ENCODE results near the gene NPM3. TPM values are rescaled to one million over a fixed set of nuclear protein-coding genes. Genes with fewer than 3 reads are reported as not detected.

NPM3 gene
- total and polyA plus RNA-seq, 8 donors = 30.7 to 54.9 (median 51.2) TPM

DNA sequence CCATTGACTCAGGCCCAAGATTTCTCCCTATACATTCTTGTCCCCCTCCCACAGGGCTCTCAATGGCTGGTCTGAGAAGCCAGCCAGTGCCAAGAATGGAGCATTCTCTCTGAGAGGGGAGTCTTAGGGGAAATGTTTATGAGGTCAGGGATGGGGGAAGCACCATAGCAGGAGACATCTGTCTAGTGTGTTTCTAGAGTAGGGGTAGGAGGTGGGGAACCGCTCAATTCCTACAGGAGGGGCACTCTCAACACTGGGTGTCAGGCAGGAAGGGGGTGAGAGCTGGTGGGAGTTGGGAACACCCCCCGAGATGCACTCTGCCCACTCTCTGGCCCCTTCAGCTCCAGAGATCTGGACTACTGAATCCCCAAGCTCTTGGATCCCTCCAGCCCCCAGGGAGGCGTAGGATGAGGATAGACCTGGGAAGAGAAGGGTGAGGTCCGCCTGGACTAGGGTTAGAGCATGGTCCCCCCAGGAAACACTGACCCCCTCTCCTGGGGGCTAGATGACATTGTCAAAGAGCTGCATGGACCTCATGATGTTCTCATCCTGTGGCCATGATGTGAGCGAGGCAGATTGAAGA is 43.7 kb upstream of the NPM3 start:
- H3K9me3 ChIP-seq = no peaks in the 10 kb centered on the region
- H3K4me1 ChIP-seq = peaks cover 9 to 26% of the 10 kb centered on the region in 2 donors
- no peak overlapping the region for H3K27ac ChIP-seq
- TF ChIP-seq, protein P1, sequence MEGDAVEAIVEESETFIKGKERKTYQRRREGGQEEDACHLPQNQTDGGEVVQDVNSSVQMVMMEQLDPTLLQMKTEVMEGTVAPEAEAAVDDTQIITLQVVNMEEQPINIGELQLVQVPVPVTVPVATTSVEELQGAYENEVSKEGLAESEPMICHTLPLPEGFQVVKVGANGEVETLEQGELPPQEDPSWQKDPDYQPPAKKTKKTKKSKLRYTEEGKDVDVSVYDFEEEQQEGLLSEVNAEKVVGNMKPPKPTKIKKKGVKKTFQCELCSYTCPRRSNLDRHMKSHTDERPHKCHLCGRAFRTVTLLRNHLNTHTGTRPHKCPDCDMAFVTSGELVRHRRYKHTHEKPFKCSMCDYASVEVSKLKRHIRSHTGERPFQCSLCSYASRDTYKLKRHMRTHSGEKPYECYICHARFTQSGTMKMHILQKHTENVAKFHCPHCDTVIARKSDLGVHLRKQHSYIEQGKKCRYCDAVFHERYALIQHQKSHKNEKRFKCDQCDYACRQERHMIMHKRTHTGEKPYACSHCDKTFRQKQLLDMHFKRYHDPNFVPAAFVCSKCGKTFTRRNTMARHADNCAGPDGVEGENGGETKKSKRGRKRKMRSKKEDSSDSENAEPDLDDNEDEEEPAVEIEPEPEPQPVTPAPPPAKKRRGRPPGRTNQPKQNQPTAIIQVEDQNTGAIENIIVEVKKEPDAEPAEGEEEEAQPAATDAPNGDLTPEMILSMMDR (IDR thresholded peaks at IDR 0.05) = no peak
- H3K36me3 ChIP-seq = peaks cover 0 to 9% of the 10 kb centered on the region in 2 donors
- H3K4me3 ChIP-seq = no peak overlapping the region
- ATAC-seq = no peak
- H3K27me3 ChIP-seq = no peaks in the 10 kb centered on the region
- no peak for DNase-seq
- intact Hi-C loops (cut with DNase I) = no loop called here

DNA sequence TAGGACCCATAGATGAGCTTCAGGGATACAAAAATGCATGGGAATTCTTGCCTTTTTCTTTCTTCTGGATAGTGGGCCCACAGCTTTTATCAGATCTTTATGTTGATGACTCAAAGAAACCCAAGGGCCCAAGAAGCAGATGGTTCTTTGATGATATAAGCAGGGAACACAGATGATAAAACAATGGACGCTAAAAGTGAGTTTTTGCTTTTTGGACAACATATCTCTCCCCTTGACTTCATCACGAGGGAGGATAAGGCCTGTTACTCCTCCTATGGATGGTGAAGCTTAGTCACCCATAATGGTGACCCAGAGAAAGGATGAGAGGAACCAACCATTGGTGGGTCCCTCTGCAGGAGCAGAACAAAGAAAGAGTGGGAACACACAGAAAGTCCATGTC is 41.5 kb upstream of the NPM3 start:
- no peak for ATAC-seq
- Histone ChIP-seq H3K27ac (no peak overlapping the region), H3K36me3 (peaks cover 0 to 9% of the 10 kb centered on the region in 2 donors), H3K9me3 (no peaks in the 10 kb centered on the region), H3K27me3 (no peaks in the 10 kb centered on the region), H3K4me1 (peaks cover 0 to 12% of the 10 kb centered on the region in 2 donors), H3K4me3 (no peak overlapping the region)
- intact Hi-C loops (cut with DNase I) = no loop called here
- TF ChIP-seq, protein P1 (IDR thresholded peaks at IDR 0.05) = no peak
- no peak for DNase-seq

DNA sequence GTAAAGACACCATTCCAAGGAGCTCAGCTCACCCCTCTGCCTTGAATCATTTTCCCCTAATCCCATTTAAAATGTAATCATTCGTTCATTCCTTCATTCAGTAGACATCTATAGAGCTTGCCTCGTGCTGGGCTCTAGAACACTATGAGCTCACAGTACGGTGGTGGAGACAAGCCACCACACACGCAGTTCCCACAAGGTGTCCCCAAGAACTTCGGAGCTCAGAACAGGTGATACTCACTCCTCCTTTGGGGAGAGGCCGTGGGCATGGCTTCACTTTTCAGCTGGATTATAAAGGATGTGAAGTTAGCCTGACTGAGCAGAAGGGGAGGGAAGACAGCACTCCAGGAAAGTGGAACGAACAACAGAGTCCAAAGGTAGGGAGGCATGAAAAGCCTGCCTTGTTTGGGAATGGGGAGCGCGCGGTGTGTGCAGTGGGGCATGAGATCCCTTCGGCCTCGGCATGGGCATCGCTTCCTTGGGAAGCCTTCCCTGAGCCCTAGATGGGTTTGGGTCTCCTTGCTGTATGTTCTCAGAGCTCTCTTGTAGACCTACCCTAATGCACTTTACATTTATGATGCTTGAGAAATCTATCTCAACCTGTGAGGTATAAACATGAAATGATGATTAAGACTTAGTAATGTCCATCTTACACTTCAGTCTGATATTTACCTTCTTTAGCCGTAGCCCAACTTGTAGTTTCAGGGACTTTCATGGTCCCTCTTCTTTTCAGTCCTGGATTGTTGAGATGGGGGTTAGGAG is 35.8 kb upstream of the NPM3 start:
- DNase-seq = no peak
- Histone ChIP-seq H3K4me3 (peak overlapping the region; percentile 97 to 100), H3K4me1 (peaks cover 24 to 39% of the 10 kb centered on the region in 2 donors), H3K9me3 (no peaks in the 10 kb centered on the region), H3K27ac (peak overlapping the region; percentile 94), H3K36me3 (no peaks in the 10 kb centered on the region), H3K27me3 (no peaks in the 10 kb centered on the region)
- intact Hi-C loops (cut with DNase I) = no loop called here
- TF ChIP-seq, protein P1 (IDR thresholded peaks at IDR 0.05) = no peak
- peak; percentile 6 for ATAC-seq

DNA sequence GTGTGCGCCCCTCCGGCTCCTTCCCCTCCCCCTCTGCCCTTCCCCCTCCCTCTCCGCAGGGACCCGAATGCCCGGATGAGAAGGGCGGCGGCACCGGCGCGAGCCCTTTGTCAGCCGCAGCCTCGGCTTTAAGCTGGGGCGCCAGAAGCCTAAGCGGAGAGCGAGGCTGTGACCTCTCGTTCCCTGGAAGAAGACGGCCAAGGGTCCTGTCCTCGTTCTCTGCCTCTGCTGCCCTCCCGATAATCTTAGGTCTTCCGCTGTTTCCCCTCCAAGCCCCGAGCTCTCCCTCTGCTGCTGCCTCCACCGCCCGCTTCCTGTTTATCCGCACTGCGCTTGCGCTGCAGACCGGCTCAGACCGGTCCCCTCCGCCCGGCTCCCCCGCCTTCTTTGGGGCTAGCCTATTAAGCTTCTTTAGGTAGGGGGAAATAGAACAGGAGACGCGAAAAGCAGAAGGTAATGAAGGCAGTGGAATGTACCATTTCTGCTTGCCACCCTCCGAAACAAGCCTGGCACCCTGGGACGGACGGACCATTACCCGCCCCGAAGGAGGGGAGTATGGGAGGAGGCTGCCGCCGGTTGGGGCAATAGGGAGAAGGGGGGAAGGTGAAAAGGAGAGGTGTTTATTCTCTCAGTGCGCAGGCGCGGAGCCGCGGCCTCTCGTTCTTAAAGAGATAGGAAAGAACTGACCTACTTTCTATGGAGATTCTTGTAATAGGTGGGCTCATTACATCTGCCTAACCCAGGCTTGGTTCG is 35.0 kb upstream of the NPM3 start, which contains the start of gene OGA:
Gene OGA, minus strand, starts transcription at position 326 of the 753 bp plus-strand sequence. CDS start 422 bp downstream, outside the sequence.
- Histone ChIP-seq H3K9me3 (no peaks in the 10 kb centered on the region), H3K27me3 (no peaks in the 10 kb centered on the region), H3K27ac (peak within 1 kb of the TSS; percentile 94), H3K4me3 (peak within 1 kb of the TSS; percentile 97 to 100), H3K36me3 (no peaks in the 10 kb centered on the region), H3K4me1 (peaks cover 27 to 46% of the 10 kb centered on the region in 2 donors)
- TF ChIP-seq, protein P1 (IDR thresholded peaks at IDR 0.05) = no peak
- ATAC-seq (peak; percentile 92), DNase-seq (peak; percentile 98 to 99 (median 99))
- intact Hi-C loops (cut with DNase I) = no loop called here

Data from left lung (tissue), 10 donors.